HG03575 (cell line): ENCODE data around the gene SET.

Experiments
- ATAC-seq: cut with Tn5 transposase; IDR thresholded peaks from one replicate; pipeline ENCODE4 v1.9.1; 2021; ENCODE audit not compliant: unreplicated experiment, insufficient number of reproducible peaks, low FRiP score; ENCODE audit errors: extremely low read depth

The SET gene

GRCh38 chr9:128706671-128707381 is 17.8 kb downstream of the SET start:
- ATAC-seq, result no peak

GRCh38 chr9:128707446-128707845 is 18.4 kb downstream of the SET start:
- no peak for ATAC-seq

- ATAC-seq, result no peak
Observed at GRCh38 chr9:128712451-128713410, 23.7 kb downstream of the SET start.

GRCh38 chr9:128713411-128713780 is 24.4 kb downstream of the SET start:
- no peak for ATAC-seq

- no peak for ATAC-seq
Observed at GRCh38 chr9:128713941-128714573, 25.0 kb downstream of the SET start.

- no peak for ATAC-seq
Observed at GRCh38 chr9:128714586-128715435, 25.8 kb downstream of the SET start.

GRCh38 chr9:128715436-128715750 is 26.4 kb downstream of the SET start:
- ATAC-seq, result no peak

GRCh38 chr9:128716581-128717254 is 27.7 kb downstream of the SET start:
- ATAC-seq, result no peak

GRCh38 chr9:128718047-128718446 is 29.0 kb downstream of the SET start:
- no peak for ATAC-seq

- no peak for ATAC-seq
Observed at GRCh38 chr9:128718475-128718874, 29.5 kb downstream of the SET start.

- ATAC-seq, result no peak
Observed at GRCh38 chr9:128719919-128720605, 31.0 kb downstream of the SET start.

- ATAC-seq, result no peak
Observed at GRCh38 chr9:128720841-128721486, 31.9 kb downstream of the SET start.

GRCh38 chr9:128721487-128722010 is 32.5 kb downstream of the SET start:
- ATAC-seq, result no peak

- no peak for ATAC-seq
Observed at GRCh38 chr9:128722380-128723351, 33.6 kb downstream of the SET start.

GRCh38 chr9:128723352-128723865 is 34.4 kb downstream of the SET start:
- no peak for ATAC-seq
